Measurements from ENCODE around the gene STPG2.
"Not testable (repeated sequence)": the region's sequence is repeated elsewhere in the genome, so short reads cannot be mapped to it uniquely, and the experiment has no call there.

Gene STPG2

DNA sequence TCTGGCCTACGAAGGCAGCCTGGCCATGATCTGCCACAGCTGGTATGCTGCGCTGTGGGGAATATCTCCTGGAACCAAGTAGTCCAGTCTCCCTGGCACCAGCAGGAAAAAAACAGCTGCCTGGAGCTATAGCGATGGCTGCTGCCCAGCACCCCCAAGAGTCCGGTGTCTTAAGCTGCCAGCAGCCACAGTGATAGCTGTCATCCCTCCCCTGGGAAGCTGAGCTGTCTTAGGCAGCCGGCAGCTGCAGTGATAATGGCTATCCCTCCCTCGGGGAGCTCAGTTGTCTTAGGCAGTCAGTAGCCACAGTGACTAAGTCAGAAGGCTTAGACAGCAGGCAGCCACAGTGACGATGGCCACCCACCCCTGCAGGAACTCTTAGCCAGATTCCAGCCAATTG lies 205.1 kb downstream of the STPG2 start:
- DNase-seq: no peak

DNA sequence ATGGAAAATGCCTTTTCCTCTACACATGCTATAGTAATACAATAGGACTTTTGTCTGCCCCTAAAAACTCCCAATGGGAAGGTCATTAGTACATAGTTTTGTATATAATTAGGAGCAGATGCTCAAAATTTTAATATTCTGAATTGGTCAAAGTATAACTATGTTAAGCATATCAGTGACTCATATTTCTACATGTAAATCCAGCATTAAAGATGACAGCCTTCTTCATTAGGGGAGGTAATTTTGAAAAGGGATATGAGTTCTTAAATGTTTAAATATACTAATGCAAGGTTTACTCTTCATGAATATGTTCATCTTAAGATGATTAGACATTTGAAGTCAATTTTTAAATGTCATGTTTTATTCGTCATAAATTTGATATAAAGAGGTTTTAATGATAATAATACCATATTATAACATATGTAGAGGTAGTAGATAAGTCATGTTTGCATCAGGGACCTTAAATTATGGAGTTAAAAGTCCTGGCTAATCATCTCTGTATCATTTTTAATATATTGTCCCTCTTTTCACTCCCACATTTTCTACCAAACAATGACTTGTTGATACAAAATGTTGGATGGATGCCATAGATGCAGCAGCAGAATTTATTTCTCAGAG lies 218.8 kb downstream of the STPG2 start:
- DNase-seq: no peak

DNA sequence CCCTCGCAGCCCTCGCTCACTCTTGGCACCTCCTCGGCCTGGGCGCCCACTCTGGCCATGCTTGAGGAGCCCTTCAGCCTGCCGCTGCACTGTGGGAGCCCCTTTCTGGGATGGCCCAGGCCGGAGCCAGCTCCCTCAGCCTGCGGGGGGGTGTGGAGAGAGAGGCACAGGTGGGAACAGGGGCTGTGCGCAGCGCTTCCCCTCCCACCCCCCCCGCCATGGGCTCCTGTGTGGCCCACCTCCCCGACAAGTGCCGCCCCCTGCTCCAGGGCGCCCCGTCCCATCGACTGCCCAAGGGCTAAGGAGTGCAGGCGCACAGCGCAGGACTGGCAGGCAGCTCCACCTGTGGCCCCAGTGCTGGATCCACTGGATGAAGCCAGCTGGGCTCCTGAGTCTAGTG lies 220.2 kb downstream of the STPG2 start:
- DNase-seq: no peak

DNA sequence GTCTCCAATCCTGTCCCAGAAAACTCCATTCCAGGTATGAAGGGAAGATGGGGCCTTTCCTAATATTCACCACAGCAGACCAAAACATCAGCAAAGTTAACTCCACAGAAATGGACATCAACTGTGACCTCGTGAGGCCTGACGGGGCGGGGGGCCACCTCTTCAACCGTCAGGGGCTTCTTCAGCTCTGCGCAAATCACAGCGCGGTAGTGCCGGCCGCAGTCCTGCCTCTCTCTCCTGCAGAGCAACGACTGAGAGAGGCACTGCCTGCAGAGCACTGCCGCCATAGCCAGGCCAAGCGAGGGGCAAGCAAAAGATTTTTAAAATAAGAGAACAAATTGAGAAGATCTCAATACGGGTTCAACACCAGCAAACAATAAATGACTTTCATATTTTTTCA lies 226.2 kb downstream of the STPG2 start:
- no peak for DNase-seq

DNA sequence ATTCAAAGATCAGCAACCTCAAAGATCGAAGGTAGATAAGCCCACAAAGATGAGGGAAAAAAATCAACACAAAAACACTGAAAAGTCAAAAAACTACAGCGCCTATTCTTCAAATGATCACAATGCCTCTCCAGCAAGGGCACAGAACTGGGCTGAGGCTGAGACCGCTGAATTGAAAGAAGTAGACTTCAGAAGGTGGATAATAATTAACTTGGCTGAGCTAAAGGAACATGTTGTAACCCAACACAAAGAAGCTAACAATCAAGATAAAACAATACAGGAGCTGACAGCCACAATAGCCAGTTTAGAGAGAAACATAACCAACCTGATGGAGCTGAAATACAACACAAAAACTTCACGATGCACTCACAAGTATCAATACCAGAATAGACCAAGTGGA lies 231.1 kb downstream of the STPG2 start:
- no peak for DNase-seq

DNA sequence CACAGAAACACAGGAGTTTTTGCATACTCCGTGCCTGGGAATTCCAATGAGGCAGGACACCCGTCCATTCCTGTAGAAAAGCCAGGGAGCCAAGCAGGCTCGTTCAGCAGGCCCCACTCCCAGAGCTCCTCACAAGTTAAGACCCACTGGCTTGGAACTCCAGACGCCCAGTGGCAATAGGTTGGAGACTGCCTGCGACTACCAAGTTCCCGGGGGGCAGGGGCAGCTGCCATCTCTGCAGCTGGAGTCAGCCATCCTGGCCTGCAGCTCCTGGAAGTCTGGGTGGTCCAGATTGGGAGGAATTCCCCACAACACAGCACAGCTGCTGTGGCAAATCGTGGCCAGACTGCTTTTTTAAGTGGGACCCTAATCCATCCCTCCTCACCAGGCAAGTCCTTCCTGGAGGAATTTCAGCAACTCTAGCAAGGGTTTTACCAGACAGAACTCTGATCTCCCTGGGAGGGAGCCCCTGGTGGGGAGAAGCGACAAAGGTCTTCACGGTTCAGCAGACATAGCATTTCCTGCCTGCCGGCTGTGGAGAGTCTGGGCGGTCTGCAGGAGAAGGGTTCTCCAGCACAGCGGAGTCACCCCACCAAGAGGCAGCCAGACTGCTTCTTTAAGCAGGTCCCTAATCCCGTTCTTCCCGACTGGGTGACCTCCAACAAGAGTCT lies 231.9 kb downstream of the STPG2 start:
- DNase-seq: no peak

DNA sequence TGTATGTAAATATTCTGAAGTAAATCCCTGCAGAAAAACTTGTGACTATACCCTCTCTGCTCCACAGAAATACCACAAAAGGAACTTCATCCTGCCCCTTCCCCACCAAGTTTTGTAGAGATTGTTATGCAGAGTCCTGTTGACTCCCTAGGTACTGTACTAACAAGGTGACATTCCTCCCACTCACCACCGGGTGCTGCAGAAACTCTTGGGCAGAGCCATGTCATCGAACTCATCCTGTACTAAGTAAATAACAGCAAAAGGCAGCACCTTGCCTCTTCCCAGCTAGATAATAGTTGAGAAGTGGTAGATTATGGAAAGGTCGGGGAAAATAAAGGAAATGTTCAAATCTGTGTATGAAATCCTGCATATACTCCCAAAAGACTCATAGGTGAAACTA lies 233.3 kb downstream of the STPG2 start:
- no peak for DNase-seq

DNA sequence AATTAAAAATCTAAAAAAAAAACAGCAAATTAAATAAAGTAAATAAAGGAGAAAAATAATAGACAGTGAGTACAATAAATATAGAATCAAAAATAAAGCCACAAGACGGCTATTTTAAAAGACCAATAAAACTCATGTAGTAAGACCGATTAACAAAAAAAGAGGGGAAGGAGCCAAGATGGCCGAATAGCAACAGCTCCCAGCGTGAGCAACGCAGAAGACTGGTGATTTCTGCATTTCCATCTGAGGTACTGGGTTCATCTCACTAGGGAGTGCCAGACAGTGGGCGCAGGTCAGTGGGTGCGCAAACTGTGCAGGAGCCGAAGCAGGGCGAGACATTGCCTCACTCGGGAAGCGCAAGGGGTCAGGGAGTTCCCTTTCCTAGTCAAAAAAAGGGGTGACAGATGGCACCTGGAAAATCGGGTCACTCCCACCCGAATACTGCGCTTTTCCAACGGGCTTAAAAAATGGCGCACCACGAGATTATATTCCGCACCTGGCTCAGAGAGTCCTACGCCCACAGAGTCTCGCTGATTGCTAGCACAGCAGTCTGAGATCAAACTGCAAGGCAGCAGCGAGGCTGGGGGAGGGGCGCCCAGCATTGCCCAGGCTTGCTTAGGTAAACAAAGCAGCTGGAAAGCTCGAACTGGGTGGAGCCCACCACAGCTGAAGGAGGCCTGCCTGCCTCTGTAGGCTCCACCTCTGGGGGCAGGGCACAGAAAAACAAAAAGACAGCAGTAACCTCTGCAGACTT lies 239.7 kb downstream of the STPG2 start:
- not testable (repeated sequence) for DNase-seq

DNA sequence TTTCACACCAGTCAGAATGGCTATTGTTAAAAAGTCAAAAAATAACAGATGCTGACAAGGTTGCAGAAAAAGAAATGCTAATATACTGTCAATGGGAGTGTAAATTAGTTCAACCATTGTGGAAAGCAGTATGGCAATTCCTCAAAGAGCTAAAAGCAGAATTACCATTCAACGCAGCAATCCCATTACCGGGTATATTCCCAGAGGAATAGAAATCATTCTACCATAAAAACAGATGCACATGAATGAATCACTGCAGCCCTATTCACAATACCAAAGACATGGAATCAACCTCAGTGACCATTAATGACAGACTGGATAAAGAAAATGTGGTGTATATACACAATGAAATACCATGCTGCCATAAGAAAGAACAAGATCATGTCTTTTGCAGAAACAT lies 243.0 kb downstream of the STPG2 start:
- no peak for DNase-seq

DNA sequence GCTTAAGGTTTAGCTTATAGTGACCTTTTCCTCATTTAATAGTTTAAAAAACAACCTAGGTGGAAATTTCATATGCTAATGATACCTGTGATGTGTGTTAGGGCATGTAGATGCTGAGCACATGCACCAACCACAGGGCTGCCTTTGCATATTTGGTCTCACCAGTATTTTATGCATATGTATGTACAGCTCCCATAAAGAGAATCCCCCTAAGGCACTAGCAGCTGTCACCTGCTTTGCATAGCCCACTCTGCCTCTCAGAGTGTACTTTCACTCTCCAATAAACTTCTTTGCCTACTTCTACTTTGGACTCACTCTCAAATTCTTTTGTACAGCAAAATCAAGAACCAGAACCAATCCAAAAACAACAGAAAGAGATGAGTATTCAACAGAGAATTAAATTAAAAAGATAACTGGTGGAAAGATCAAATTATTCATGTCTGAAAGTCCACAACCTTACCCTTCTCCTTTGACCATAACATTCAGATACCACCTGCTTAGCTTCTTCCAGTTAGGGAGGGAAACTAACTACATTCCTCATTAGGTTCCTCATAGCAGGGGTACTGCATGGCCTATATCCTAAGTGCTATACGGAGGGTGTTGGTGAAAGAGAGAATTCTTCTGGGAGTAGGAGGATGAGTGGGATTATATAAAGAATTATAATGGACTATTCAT lies 250.5 kb downstream of the STPG2 start:
- DNase-seq: no peak

DNA sequence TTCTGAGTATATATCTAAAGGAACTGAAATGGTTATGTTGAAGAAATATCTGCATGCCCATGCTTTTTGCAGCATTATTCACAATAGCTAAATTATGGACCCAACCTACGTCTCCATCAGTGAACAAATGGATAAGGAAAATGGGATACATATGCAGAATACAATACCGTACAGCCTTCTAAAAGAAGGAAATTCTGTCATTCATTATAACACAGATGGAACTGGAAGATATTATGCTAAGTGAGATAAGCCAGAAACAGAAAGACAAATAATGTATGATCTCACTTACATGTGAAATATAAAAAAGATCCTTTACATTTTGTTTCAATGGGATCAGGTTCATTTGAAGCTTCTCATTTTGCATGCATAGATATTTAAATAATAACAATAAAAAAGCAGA lies 263.3 kb downstream of the STPG2 start:
- no peak for DNase-seq

DNA sequence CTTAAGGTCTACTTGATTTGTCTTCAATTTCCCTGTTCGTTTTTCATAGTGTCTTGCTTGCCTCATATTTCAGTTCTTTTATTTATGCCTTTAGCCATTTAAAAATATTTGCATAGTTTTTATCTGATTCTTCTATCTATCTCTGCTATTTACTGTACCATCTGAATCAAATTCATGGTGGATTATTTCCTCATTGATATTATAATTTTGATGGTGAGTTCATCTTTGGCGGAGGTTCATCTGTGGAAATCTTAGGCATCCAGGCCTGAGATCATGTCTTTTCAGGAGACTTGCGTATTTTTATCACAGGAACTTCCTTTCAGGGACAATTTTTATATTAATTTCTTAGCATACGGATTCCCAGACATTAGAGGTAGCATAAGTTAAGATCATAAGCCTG lies 275.2 kb downstream of the STPG2 start:
- DNase-seq: no peak

DNA sequence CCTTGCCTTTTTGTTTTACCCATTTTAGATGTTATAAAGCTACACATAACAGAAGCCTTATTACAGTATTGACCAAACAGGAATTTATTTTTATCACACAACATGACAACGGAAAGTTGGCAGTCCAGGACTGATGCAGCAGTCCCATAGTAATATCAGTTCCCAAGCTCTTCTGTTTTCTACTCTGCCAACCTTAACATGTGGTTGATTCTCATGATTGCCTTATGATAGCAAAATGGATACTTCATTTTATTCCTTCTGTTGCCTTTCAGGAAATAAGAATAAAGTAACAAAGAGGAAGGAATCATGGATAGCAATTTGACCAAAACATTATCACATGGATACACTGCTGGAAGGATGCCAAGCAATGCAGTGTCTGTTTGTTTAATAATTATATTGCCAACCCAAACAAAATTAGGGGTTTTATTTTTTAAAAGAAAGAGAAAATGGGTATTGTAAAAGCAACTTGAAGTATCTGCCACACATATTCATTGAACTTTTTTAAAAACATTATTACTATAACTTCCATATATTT lies 275.7 kb downstream of the STPG2 start:
- no peak for DNase-seq

DNA sequence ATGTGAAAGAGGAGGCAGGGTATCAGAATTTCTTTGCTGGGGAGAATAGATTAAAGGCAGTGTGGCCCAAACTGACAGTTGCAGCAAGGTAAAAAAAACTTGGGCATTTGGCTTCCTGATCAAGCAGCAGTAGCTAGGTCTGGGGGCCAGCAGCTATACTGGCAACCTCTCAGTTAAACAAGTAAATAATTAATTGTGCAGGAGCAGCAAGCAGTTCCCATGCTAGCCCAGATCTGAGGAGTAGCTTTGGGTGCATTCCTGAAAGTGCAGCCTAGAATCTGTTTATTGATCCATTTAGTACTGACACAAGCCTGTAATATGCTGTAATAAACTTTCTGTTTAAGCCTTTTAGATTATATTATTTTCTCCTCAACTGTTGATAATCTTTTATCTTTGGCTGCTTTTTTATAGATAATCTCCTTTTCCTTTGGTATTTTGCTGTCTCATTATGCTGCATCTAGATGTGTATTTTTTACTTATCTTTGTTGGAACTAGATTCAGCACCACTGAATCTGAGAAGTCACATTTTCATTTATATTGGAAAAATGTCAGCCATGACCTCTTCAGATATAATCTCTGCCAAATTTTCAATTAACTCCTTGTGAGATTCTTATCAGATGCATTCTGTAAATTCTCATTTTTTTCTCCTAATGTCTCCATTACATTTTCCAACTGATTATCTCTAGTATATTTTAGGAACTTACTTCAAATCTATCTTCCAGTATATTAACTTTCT lies 276.3 kb downstream of the STPG2 start:
- no peak for DNase-seq

DNA sequence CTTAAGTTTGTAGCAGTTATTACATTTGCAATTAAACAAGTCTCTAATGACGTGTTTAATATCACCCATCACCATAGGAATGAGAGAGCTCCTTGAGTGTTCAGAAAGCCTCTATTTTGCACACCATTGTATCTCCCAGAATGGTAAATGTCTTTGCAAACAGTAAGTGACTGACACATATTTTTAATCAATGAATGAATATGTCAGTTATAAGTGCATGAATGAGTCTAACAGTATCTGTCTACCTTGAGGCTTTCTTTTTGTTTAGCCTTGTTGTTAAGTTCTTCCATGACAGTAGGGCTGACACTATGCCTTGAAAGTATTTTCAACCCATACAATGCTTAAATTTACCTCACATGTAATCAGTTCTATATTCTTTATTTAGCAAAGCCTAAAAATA lies 292.2 kb downstream of the STPG2 start:
- no peak for DNase-seq

DNA sequence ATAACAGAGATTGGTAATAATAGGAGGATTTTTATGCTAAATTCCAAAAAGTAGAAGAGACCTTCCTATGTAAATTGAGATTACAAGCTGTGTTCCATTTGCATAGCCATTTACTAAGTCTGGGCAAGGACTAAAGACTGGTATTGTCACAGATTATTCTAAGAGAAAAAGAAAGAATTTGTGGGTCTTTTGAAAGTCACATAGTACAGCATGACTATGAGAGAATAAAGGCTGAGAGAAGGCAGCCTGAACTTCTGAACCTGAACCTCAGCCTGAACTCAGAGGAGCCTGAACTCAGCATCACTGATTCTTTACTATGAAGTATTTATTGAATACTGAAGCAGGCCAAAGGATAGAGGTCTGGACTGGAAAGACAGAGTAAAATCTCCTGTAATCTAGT lies 297.5 kb downstream of the STPG2 start:
- DNase-seq: no peak

DNA sequence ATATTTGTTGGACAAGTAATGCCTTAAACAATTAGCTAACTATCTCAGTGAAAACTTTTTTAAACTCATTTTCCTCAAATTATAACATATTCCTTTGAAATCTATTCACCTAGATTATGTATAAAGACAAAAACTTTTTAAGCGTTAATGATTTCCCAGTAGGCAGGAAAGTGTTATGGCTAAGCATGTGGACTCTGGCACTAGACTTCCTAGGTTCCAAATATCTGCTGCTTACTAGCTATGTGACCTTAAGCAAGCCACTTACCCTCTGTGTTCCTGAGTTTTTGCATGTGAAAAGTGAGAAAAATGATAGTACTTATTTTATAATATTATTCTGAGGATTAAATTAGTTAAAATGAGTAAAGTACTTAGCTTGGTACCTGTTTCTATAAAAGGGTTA lies 301.8 kb downstream of the STPG2 start:
- DNase-seq: no peak

DNA sequence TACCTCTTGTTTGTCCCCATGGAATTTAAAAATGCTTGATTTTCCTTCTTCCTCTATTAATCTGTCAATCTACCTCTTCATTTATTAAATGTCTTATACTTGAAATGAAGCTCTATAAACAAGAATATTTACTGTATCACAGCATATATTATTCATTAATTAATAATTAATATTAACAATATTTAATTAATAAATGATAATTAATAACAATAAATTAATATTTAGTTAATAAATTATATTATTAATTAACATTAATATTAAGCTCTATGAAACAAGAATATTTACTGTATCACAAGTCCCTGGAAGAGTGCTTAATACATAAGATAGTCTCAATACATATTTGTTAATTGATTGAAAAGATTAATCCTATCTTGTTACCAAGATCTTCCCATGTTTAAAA lies 306.6 kb downstream of the STPG2 start:
- DNase-seq: no peak

DNA sequence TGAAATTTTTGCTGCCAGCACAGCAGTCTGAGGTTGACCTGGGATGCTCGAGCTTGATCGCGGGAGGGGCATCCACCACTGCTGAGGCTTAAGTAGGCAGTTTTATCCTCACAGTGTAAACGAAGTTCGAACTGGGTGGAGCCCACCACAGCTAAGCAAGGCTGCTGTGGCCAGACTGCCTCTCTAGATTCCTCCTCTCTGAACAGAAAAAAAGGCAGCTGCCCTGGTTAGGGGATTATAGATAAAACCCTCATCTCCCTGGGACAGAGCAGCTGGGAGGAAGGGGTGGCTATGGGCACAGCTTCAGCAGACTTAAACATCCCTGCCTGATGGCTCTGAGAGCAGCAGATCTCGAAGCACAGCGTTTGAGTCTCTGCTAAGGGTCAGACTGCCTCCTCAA lies 314.6 kb downstream of the STPG2 start:
- no peak for DNase-seq

DNA sequence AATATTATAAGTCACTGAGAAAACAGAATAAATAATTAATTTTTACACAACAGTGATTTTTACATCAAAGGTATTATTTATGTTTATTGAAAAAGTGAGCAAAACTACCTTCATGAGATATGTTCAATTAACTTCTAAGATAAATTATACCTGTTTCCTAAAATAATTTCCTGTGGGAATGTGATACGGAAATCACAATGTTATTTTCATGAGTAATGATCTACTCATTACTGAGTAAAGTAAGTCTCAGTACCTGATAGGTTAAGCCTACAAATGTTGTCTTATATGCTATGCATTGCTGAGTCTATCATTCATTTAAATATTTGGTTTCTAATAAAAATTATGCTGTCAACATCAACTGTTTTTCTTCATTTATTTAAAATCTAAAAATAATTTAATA lies 324.0 kb downstream of the STPG2 start:
- no peak for DNase-seq

DNA sequence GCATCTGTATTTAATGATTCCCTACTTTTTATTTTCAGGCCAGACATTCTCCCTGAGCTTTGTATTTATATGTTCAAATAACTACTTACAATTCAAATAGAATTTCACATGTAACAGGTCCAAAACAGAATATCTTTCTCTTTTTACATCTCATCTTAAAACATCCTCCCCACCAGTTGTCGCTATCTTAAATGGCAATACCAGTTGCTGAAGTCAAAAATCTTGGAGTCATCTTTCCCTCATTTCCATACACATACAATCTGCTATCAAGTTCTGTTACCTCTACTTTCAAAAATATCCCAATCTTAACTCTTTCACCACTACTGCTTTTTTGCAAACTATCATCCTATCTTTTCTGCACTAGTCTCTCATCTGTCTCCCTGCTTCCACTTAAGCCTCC lies 330.5 kb downstream of the STPG2 start:
- no peak for DNase-seq

DNA sequence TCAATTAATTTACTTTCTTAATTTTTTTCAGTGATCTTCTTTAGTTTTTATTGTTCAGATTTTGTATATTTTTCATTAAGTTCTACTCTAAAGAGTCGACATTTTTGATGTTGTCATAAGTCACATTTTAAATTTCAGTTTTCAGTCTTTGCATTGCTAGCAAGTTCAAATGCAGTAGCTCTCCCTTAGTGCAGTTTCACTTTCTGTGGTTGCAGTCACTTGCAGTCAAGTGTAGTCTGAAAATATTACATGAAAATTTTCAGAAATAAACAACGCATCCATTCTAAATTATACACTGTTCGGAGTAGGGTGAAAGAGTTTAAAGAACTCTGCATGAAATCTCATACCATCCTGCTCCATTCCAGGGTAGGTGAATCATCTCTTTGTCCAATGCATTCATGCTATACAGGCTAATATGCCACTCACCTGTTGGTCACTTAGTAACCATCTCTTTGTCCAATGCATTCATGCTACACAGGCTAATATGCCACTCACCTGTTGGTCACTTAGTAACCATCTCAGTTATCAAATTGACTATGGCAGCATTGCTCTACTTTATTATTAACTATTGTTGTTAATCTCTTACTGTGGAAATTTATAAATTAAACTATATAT lies 356.9 kb downstream of the STPG2 start:
- DNase-seq: no peak

Data from inflammatory macrophage treated with lipopolysaccharide for 1 hour (primary cell).